ENCODE data around the gene ADAMTSL5.
A peak's percentile ranks its signal among the peaks of the same experiment; 100 is the strongest.
"Not testable (repeated sequence)": the region's sequence is repeated elsewhere in the genome, so short reads cannot be mapped to it uniquely, and the experiment has no call there.

The ADAMTSL5 gene

GRCh38 chr19:1512671-1513498 lies at the start of gene ADAMTSL5:
ADAMTSL5 (minus strand) TSS chr19:1513019; CDS start chr19:1510943, 2,076 bp downstream.
- peak in 1 of 2 experiments; percentile 22 for DNase-seq

GRCh38 chr19:1561236-1561842 lies 48.5 kb upstream of the ADAMTSL5 start:
- no peak for DNase-seq

GRCh38 chr19:1560286-1560882 lies 47.6 kb upstream of the ADAMTSL5 start:
- DNase-seq, result no peak

GRCh38 chr19:1558552-1558951 lies 45.7 kb upstream of the ADAMTSL5 start:
- DNase-seq, result no peak

- no peak for DNase-seq
These were observed 43.7 kb upstream of the ADAMTSL5 start for GRCh38 chr19:1556390-1557070.

GRCh38 chr19:1555487-1556389 lies 42.9 kb upstream of the ADAMTSL5 start:
- no peak for DNase-seq

- DNase-seq, result no peak
These were observed 42.1 kb upstream of the ADAMTSL5 start for GRCh38 chr19:1554968-1555367.

GRCh38 chr19:1553415-1553814 lies 40.6 kb upstream of the ADAMTSL5 start:
- DNase-seq, result no peak

GRCh38 chr19:1551068-1552040 lies 38.5 kb upstream of the ADAMTSL5 start:
- DNase-seq, result no peak

- DNase-seq, result no peak
These were observed 36.6 kb upstream of the ADAMTSL5 start for GRCh38 chr19:1549332-1549945.

- DNase-seq, result no peak
These were observed 27.6 kb upstream of the ADAMTSL5 start for GRCh38 chr19:1540365-1540925.

GRCh38 chr19:1539749-1540148 lies 26.9 kb upstream of the ADAMTSL5 start:
- DNase-seq, result not testable (repeated sequence)

- no peak for DNase-seq
These were observed 26.2 kb upstream of the ADAMTSL5 start for GRCh38 chr19:1538978-1539377.

- DNase-seq, result not testable (repeated sequence)
These were observed 22.9 kb upstream of the ADAMTSL5 start for GRCh38 chr19:1535699-1536098.

- no peak for DNase-seq
These were observed 22.2 kb upstream of the ADAMTSL5 start for GRCh38 chr19:1534972-1535371.

GRCh38 chr19:1533510-1534150 lies 20.8 kb upstream of the ADAMTSL5 start:
- no peak for DNase-seq

- DNase-seq, result no peak
These were observed 19.2 kb upstream of the ADAMTSL5 start for GRCh38 chr19:1532003-1532402.

GRCh38 chr19:1531587-1531986 lies 18.8 kb upstream of the ADAMTSL5 start:
- DNase-seq, result no peak

- DNase-seq, result not testable (repeated sequence)
These were observed 18.0 kb upstream of the ADAMTSL5 start for GRCh38 chr19:1530856-1531255.

GRCh38 chr19:1529430-1529816 lies 16.6 kb upstream of the ADAMTSL5 start:
- DNase-seq, result no peak

All from NCI-H1930 (cell line).